GM18867 (cell line): ENCODE measurements around the gene DDX39A.
"Not testable (repeated sequence)": the region's sequence is repeated elsewhere in the genome, so short reads cannot be mapped to it uniquely, and the experiment has no call there.

Source experiments
- ATAC-seq: cut with Tn5 transposase; IDR thresholded peaks from one replicate; pipeline ENCODE4 v1.9.1; 2021; ENCODE audit warnings: mild to moderate bottlenecking, moderate library complexity; ENCODE audit not compliant: unreplicated experiment

The DDX39A gene

DNA sequence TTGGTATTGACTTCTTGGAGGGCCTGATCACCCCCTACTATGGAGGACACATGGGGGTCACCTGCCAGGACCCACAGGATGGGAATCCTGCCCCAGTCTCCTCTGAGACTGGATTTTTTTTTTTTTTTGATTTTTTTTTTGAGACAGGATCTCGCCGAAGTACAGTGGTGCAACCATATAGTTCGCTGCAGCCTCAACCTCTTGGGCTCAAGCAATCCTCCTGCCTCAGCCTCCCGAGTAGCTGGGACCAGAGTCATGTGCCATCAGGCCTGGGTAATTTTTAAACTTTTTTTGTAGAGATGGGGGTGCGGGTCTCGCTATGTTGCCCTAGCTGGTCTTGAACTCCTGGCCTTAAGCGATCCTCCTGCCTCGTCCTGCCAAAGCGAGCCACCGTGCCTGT lies 52.1 kb downstream of the DDX39A start:
- no peak for ATAC-seq

DNA sequence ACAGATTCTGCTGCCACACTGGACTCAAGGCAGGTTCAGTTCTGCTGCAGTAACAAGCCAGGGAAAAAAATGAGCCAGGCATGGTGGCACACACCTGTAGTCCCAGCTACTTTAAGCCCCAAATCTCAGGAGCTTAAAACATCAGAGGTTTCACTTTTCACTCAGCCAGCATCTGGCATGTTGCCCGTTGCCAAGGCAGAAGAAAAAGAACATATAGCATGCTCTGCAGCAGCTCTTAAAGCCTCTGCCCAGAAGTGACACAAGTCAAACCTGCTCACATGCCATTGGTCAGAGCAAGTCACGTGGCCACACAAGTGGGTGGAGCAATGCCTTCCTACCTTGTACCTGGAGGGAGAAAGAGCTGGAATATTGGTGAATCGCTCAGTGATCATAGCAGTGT lies 52.6 kb downstream of the DDX39A start:
- peak; percentile 50 for ATAC-seq

DNA sequence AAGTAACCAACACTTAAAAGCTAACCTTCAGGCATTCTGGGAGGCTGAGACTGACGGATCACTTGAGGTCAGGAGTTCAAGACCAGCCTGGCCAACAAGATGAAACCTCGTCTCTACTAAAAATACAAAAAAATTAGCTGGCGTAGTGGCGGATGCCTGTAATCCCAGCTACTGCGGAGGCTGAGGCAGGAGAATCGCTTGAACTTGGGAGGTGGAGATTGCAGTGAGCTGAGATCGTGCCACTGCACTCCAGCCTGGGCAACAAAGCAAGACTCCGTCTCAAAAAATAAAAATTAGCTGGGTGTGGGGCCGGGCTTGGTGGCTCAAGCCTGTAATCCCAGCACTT lies 55.1 kb downstream of the DDX39A start:
- ATAC-seq, result not testable (repeated sequence)

DNA sequence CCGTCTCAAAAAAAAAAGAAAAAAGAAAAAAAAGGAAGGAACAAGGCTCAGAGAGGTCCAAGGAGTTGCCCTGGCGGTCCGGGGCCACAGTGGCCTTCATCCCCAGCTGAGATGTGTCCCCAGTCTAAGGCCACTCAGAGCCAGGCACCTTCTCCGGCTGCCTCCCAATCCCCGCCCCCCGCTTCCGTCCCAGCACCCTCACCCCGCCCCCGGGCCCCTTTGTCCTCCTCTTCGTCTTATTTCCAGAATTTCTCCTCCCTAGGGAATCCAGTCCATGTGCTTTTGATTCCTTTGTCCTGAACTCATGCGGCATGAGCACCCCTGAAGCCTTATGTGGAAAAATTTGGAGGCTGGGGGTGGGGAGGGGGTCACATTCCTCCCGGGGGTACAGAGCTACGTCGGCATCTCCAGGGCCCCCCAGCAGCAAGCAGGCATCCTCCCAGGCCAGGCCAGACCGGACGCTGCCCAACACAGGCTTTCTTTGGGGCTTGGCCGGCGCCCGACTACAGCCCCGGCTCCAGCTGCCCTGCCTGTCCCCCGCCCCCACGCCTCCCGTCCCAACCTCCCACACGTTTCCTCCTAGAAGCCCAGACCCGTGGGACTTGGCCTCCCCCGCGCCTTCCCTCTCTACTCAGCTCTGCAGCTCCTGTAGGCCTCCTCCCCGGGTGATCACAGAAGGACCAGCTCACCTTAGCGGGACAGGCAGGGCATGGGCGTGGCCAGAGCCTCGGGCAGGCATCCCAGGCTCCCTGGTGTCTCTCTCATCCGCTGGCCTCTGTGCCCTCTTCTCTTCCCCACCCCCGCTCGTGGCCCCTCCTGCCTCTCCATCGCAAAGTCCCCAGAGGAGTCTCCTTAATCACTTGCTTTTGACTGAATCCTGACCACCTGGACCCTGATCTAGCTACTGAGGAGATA lies 55.7 kb downstream of the DDX39A start:
- ATAC-seq, result no peak

DNA sequence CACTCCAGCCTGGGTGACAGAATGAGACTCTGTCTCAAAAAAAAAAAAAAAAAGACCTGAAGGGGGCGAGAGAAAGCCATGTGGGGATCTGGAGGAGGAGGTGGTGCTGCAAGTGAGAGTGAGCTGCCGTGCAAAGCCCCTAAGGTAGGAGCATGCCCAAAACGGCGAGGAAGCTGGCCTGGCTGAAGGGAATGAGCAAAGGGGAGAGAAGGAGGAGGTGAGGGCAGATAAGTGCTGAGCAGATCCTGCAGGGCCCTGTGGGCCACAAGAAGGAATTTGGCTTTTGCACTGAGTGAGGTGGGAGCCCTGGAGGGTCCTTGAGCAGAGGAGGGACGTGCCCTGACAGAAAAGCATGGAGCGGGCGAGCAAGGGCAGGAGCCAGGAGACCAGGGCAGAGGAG lies 57.3 kb downstream of the DDX39A start:
- ATAC-seq, result no peak
